ENCODE results near the gene MS4A6E.

GRCh38 chr11:60377401-60378136 is 50.5 kb downstream of the MS4A6E start:
- TF ChIP-seq CTCF (IDR thresholded peaks at IDR 0.05; ENCODE audit: low read length) = no peak
- TF ChIP-seq EZH2 (optimal IDR thresholded peaks at IDR 0.05; ENCODE audit: low read depth, low read length) = no peak
